HG03378 (cell line): Measurements from ENCODE around the gene TBC1D3B.
"Not testable (repeated sequence)": the region's sequence is repeated elsewhere in the genome, so short reads cannot be mapped to it uniquely, and the experiment has no call there.

Experiments
- ATAC-seq: cut with Tn5 transposase; IDR thresholded peaks from one replicate; pipeline ENCODE4 v1.9.1; 2021; ENCODE audit warnings: mild to moderate bottlenecking, moderate library complexity; ENCODE audit not compliant: unreplicated experiment

The TBC1D3B gene

GRCh38 chr17:36182176-36183000 is 6.0 kb upstream of the TBC1D3B start:
- ATAC-seq: no peak

- not testable (repeated sequence) for ATAC-seq
Observed at GRCh38 chr17:36181446-36182175, 5.2 kb upstream of the TBC1D3B start.

GRCh38 chr17:36168836-36169235 is 7.6 kb downstream of the TBC1D3B start:
- ATAC-seq: not testable (repeated sequence)

GRCh38 chr17:36153895-36154610 is 22.4 kb downstream of the TBC1D3B start:
- no peak for ATAC-seq

- no peak for ATAC-seq
Observed at GRCh38 chr17:36152639-36153120, 23.8 kb downstream of the TBC1D3B start.

GRCh38 chr17:36151891-36152638 is 24.4 kb downstream of the TBC1D3B start:
- no peak for ATAC-seq

- no peak for ATAC-seq
Observed at GRCh38 chr17:36149296-36149820, 27.1 kb downstream of the TBC1D3B start.

GRCh38 chr17:36148559-36149295 is 27.7 kb downstream of the TBC1D3B start:
- ATAC-seq: no peak

GRCh38 chr17:36147601-36148000 is 28.8 kb downstream of the TBC1D3B start:
- ATAC-seq: no peak

- ATAC-seq: no peak
Observed at GRCh38 chr17:36144981-36145729, 31.3 kb downstream of the TBC1D3B start.

- no peak for ATAC-seq
Observed at GRCh38 chr17:36144014-36144413, 32.4 kb downstream of the TBC1D3B start.

- no peak for ATAC-seq
Observed at GRCh38 chr17:36142806-36143205, 33.6 kb downstream of the TBC1D3B start.

- ATAC-seq: no peak
Observed at GRCh38 chr17:36142235-36142634, 34.2 kb downstream of the TBC1D3B start.

- ATAC-seq: no peak
Observed at GRCh38 chr17:36136439-36136838, 40.0 kb downstream of the TBC1D3B start.

GRCh38 chr17:36136036-36136435 is 40.4 kb downstream of the TBC1D3B start:
- ATAC-seq: no peak

GRCh38 chr17:36135465-36135864 is 41.0 kb downstream of the TBC1D3B start:
- no peak for ATAC-seq

GRCh38 chr17:36133602-36134236 is 42.7 kb downstream of the TBC1D3B start:
- ATAC-seq: no peak

GRCh38 chr17:36132421-36132831 is 44.0 kb downstream of the TBC1D3B start:
- ATAC-seq: no peak
